SK-N-SH (cell line): ENCODE measurements around the gene LAIR2. TPM values are rescaled to one million over a fixed set of nuclear protein-coding genes. Genes with fewer than 3 reads are reported as not detected.

Experiments used
- CTCF ChIA-PET: fragments of 300-600, 350-600 bp; formaldehyde crosslinking; extraction: SDS; loops from one replicate; lab custom pipeline; 2021; lab: Yijun Ruan, JAX
- POLR2A ChIA-PET: fragments of 350-600 bp; sonication (Branson Sonifier 250); formaldehyde crosslinking; extraction: SDS; loops from one replicate; lab custom pipeline; 2020; ENCODE audit warnings: antibody characterized with exemption, inconsistent platforms; lab: Yijun Ruan, JAX
- DNase-seq: peaks from one replicate; pipeline ENCODE4 v3.0.0; 2012
- H2AFZ ChIP-seq: fragments of 200-600 bp; sonication (generic); 2 replicates; pipeline ENCODE4 v1.8.1; 2016; ENCODE audit warnings: antibody characterized with exemption, mild to moderate bottlenecking, low read depth
- H3F3A ChIP-seq: fragments of 200-600 bp; sonication (generic); replicated peaks from 2 replicates; pipeline ENCODE3; 2016; ENCODE audit warnings: antibody characterized with exemption, mild to moderate bottlenecking; ENCODE audit not compliant: insufficient read depth
- H3K27ac ChIP-seq, 2 experiments: fragments of 200-500 bp in 1 of 2; fragments of 200-600 bp in 1 of 2; sonication (Bioruptor generic) in 1 of 2; sonication (generic), shearing (Covaris generic) in 1 of 2; 2 replicates each; pipeline versions ENCODE4 v1.5.1 to v1.6.1; 2014 to 2016; ENCODE audit warnings: low read depth in 2 of 2, inconsistent platforms in 1 of 2, low read length in 1 of 2, mild to moderate bottlenecking in 1 of 2, mixed read lengths in 1 of 2
- H3K27me3 ChIP-seq: fragments of 200-600 bp; sonication (generic), shearing (Covaris generic); 2 replicates; pipeline ENCODE4 v1.6.1; 2016; ENCODE audit warnings: mixed run types; ENCODE audit not compliant: insufficient read depth
- H3K36me3 ChIP-seq, 2 experiments: fragments of 200-500 bp in 1 of 2; fragments of 200-600 bp in 1 of 2; sonication (Bioruptor generic) in 1 of 2; sonication (generic) in 1 of 2; replicated peaks in 1 of 2; 2 replicates each; pipeline versions ENCODE3 to v1.5.1; 2014 to 2016; ENCODE audit warnings: low read length in 1 of 2, mild to moderate bottlenecking in 1 of 2; ENCODE audit not compliant: insufficient read depth in 2 of 2, control insufficient read depth in 1 of 2
- H3K4me1 ChIP-seq, 2 experiments: fragments of 200-500 bp in 1 of 2; fragments of 200-600 bp in 1 of 2; sonication (Bioruptor generic) in 1 of 2; sonication (generic), shearing (Covaris generic) in 1 of 2; 2 replicates each; pipeline versions ENCODE4 v1.5.1 to v1.6.1; 2014 to 2016; ENCODE audit warnings: low read depth in 1 of 2, low read length in 1 of 2, mixed run types in 1 of 2; ENCODE audit not compliant: insufficient read depth in 2 of 2, control insufficient read depth in 1 of 2
- H3K4me2 ChIP-seq: fragments of 200-600 bp; sonication (generic), shearing (Covaris generic); 2 replicates; pipeline ENCODE4 v1.6.1; 2017; ENCODE audit warnings: mixed run types
- H3K4me3 ChIP-seq, 2 experiments: fragments of 200-500 bp in 1 of 2; fragments of 200-600 bp in 1 of 2; sonication (Bioruptor generic) in 1 of 2; sonication (generic), shearing (Covaris generic) in 1 of 2; 2 replicates each; pipeline versions ENCODE4 v1.5.1 to v1.8.1; 2014 to 2016; ENCODE audit warnings: low read depth in 2 of 2, inconsistent platforms in 1 of 2, low read length in 1 of 2, mild to moderate bottlenecking in 1 of 2, mixed read lengths in 1 of 2, moderate library complexity in 1 of 2
- H3K79me2 ChIP-seq: fragments of 200-600 bp; sonication (generic); 2 replicates; pipeline ENCODE4 v1.8.1; 2017; ENCODE audit warnings: mild to moderate bottlenecking; ENCODE audit not compliant: insufficient read depth
- H3K9ac ChIP-seq: fragments of 200-600 bp; sonication (generic); 2 replicates; pipeline ENCODE4 v1.6.1; 2017; ENCODE audit warnings: mixed run types
- H3K9me2 ChIP-seq: fragments of 200-600 bp; sonication (generic); 2 replicates; pipeline ENCODE4 v1.6.1; 2017; ENCODE audit warnings: mixed run types
- H3K9me3 ChIP-seq: fragments of 200-600 bp; sonication (generic); 2 replicates; pipeline ENCODE4 v1.6.1; 2017; ENCODE audit warnings: mixed run types, mild to moderate bottlenecking, moderate library complexity
- H4K20me1 ChIP-seq: fragments of 200-600 bp; sonication (generic); 2 replicates; pipeline ENCODE4 v1.6.1; 2017; ENCODE audit warnings: mild to moderate bottlenecking, mixed run types; ENCODE audit not compliant: insufficient read depth
- CHD2 ChIP-seq: fragments of 150-350 bp; IDR thresholded peaks from 2 replicates; pipeline ENCODE4 v1.6.1; 2018; ENCODE audit warnings: low read length; ENCODE audit not compliant: partially characterized antibody
- EP300 ChIP-seq, 2 experiments: IDR thresholded peaks; 2 replicates each; pipeline versions ENCODE4 v1.4.0 to v1.6.1; 2012; ENCODE audit warnings: borderline replicate concordance in 1 of 2, low read depth in 1 of 2, low read length in 1 of 2
- FOSL2 ChIP-seq: IDR thresholded peaks from 2 replicates; pipeline ENCODE4 v1.4.0; 2012; ENCODE audit warnings: low read depth, mild to moderate bottlenecking, moderate library complexity, borderline replicate concordance
- FOXJ3 ChIP-seq: sonication (generic); formaldehyde crosslinking; IDR thresholded peaks from 2 replicates; pipeline ENCODE4 v1.5.1; 2020; ENCODE audit warnings: mild to moderate bottlenecking, missing genetic modification reagents
- GABPA ChIP-seq: IDR thresholded peaks from 2 replicates; pipeline ENCODE4 v1.4.0; 2012; ENCODE audit warnings: low read depth, mild to moderate bottlenecking
- GATA2 ChIP-seq: sonication (generic); formaldehyde crosslinking; IDR thresholded peaks from 2 replicates; pipeline ENCODE4 v1.5.0; 2020; ENCODE audit warnings: mild to moderate bottlenecking, missing genetic modification reagents
- JUND ChIP-seq: IDR thresholded peaks from 2 replicates; pipeline ENCODE4 v1.4.0; 2012
- MEF2A ChIP-seq: IDR thresholded peaks from 2 replicates; pipeline ENCODE4 v1.4.0; 2012; ENCODE audit warnings: low read depth, borderline replicate concordance
- NFIC ChIP-seq: IDR thresholded peaks from 2 replicates; pipeline ENCODE4 v1.4.0; 2012; ENCODE audit warnings: borderline replicate concordance
- POLR2AphosphoS5 ChIP-seq: IDR thresholded peaks from 2 replicates; pipeline ENCODE4 v1.6.1; 2012; ENCODE audit warnings: low read depth, low read length
- RFX5 ChIP-seq: IDR thresholded peaks from 2 replicates; pipeline ENCODE4 v1.6.1; 2012; ENCODE audit warnings: mild to moderate bottlenecking, improper control_type of control experiment, low read length
- SMC3 ChIP-seq: IDR thresholded peaks from 2 replicates; pipeline ENCODE4 v1.6.1; 2012; ENCODE audit warnings: low read depth, low read length, improper control_type of control experiment
- TAF1 ChIP-seq: IDR thresholded peaks from 2 replicates; pipeline ENCODE4 v1.6.1; 2012; ENCODE audit warnings: low read depth, mild to moderate bottlenecking, low read length, moderate library complexity, borderline replicate concordance
- TCF12 ChIP-seq: IDR thresholded peaks from 2 replicates; pipeline ENCODE4 v1.4.0; 2012
- TEAD4 ChIP-seq: IDR thresholded peaks from 2 replicates; pipeline ENCODE4 v1.4.0; 2012; ENCODE audit warnings: mild to moderate bottlenecking, borderline replicate concordance; ENCODE audit not compliant: insufficient read depth
- WGBS: methylation state at CpG from one replicate; pipeline ENCODE4 v1.1.6; 2017; ENCODE audit warnings: low lambda C conversion rate; 5-methylcytosine and 5-hydroxymethylcytosine counted together
- polyA plus RNA-seq, 3 experiments: library from polyadenylated mRNA; depleted of rRNA; stranded (reverse); fragments of >200 nt; gene quantifications; 2 replicates each; pipeline ENCODE4 v1.2.3, GENCODE V29; 2012
- TF ChIP-seq, protein P1 (sequence below): IDR thresholded peaks from 2 replicates; pipeline ENCODE4 v1.4.0; 2012; ENCODE audit warnings: low read depth, borderline replicate concordance
- TF ChIP-seq, protein P2 (sequence below): IDR thresholded peaks from 2 replicates; pipeline ENCODE4; 2012
- TF ChIP-seq, protein P3 (sequence below): fragments of 200-600 bp; sonication (generic); IDR thresholded peaks from 2 replicates; pipeline ENCODE4 v1.6.1; 2017; ENCODE audit warnings: antibody characterized with exemption, mild to moderate bottlenecking, moderate library complexity
- TF ChIP-seq, protein P4 (sequence below): fragments of 150-350 bp; IDR thresholded peaks from 2 replicates; pipeline ENCODE4 v1.6.1; 2017; ENCODE audit warnings: antibody characterized with exemption, low read length, low read depth, borderline replicate concordance
- TF ChIP-seq, protein P5 (sequence below): fragments of 150-350 bp; IDR thresholded peaks from 2 replicates; pipeline ENCODE4 v1.6.1; 2016; ENCODE audit warnings: mild to moderate bottlenecking, low read depth, low read length

The LAIR2 gene
- polyA plus RNA-seq, 1 of the 3 experiments (the other 2 are of a cell fraction) = not detected

DNA sequence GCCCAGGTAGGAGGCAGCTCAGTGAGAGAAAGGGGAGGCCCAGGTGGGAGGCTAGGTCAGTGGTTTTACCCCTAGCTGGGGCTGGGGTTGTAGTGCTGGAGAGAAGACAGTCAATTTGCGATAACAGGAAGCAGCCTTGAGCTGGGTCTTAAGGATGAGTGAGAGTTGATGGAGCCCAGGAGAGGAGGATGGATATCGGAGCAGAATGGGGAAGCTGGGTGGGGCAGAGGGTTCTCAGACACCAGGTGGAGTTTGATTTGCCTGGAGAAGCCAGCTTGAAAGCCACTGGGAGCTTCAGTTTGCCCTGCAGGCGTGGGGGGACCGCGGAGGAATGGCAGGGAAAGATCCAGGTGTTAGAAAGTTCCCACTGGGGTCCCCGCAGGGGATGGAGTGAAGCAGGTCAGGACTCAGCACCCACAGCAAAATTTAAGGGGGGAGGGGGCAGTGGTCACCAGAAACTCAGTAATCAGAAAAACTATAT is 28.7 kb upstream of the LAIR2 start:
- H4K20me1 ChIP-seq = no peaks in the 10 kb centered on the region
- H3K27ac ChIP-seq = no peak overlapping the region
- peaks cover 17% of the 10 kb centered on the region for H3F3A ChIP-seq
- H2AFZ ChIP-seq = no peak overlapping the region
- ChIA-PET CTCF (no interaction called here), POLR2A (no interaction called here)
- H3K27me3 ChIP-seq = peaks cover 33% of the 10 kb centered on the region
- TF ChIP-seq EP300 (IDR thresholded peaks at IDR 0.05; ENCODE audit: borderline replicate concordance in 1 of 2, low read depth in 1 of 2, low read length in 1 of 2) (no peak), FOXJ3 (no peak), TEAD4 (no peak), MEF2A (no peak), POLR2AphosphoS5 (no peak), RFX5 (no peak), TAF1 (no peak), TCF12 (no peak), CHD2 (no peak), JUND (no peak), GATA2 (CRISPR knock-in tag) (no peak), GABPA (no peak), NFIC (no peak), FOSL2 (no peak), SMC3 (no peak)
- TF ChIP-seq, protein P1, sequence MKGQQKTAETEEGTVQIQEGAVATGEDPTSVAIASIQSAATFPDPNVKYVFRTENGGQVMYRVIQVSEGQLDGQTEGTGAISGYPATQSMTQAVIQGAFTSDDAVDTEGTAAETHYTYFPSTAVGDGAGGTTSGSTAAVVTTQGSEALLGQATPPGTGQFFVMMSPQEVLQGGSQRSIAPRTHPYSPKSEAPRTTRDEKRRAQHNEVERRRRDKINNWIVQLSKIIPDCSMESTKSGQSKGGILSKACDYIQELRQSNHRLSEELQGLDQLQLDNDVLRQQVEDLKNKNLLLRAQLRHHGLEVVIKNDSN = no peak
- TF ChIP-seq, protein P2, sequence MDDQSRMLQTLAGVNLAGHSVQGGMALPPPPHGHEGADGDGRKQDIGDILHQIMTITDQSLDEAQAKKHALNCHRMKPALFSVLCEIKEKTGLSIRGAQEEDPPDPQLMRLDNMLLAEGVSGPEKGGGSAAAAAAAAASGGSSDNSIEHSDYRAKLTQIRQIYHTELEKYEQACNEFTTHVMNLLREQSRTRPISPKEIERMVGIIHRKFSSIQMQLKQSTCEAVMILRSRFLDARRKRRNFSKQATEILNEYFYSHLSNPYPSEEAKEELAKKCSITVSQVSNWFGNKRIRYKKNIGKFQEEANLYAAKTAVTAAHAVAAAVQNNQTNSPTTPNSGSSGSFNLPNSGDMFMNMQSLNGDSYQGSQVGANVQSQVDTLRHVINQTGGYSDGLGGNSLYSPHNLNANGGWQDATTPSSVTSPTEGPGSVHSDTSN = no peak
- TF ChIP-seq, protein P3, sequence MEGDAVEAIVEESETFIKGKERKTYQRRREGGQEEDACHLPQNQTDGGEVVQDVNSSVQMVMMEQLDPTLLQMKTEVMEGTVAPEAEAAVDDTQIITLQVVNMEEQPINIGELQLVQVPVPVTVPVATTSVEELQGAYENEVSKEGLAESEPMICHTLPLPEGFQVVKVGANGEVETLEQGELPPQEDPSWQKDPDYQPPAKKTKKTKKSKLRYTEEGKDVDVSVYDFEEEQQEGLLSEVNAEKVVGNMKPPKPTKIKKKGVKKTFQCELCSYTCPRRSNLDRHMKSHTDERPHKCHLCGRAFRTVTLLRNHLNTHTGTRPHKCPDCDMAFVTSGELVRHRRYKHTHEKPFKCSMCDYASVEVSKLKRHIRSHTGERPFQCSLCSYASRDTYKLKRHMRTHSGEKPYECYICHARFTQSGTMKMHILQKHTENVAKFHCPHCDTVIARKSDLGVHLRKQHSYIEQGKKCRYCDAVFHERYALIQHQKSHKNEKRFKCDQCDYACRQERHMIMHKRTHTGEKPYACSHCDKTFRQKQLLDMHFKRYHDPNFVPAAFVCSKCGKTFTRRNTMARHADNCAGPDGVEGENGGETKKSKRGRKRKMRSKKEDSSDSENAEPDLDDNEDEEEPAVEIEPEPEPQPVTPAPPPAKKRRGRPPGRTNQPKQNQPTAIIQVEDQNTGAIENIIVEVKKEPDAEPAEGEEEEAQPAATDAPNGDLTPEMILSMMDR = no peak
- TF ChIP-seq, protein P4, sequence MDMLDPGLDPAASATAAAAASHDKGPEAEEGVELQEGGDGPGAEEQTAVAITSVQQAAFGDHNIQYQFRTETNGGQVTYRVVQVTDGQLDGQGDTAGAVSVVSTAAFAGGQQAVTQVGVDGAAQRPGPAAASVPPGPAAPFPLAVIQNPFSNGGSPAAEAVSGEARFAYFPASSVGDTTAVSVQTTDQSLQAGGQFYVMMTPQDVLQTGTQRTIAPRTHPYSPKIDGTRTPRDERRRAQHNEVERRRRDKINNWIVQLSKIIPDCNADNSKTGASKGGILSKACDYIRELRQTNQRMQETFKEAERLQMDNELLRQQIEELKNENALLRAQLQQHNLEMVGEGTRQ = no peak
- TF ChIP-seq, protein P5, sequence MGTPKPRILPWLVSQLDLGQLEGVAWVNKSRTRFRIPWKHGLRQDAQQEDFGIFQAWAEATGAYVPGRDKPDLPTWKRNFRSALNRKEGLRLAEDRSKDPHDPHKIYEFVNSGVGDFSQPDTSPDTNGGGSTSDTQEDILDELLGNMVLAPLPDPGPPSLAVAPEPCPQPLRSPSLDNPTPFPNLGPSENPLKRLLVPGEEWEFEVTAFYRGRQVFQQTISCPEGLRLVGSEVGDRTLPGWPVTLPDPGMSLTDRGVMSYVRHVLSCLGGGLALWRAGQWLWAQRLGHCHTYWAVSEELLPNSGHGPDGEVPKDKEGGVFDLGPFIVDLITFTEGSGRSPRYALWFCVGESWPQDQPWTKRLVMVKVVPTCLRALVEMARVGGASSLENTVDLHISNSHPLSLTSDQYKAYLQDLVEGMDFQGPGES = no peak
- no peaks in the 10 kb centered on the region for H3K36me3 ChIP-seq
- no peaks in the 10 kb centered on the region for H3K9me3 ChIP-seq
- H3K4me1 ChIP-seq = no peaks in the 10 kb centered on the region; a peak in 1 of 4 replicates
- H3K9ac ChIP-seq = no peak overlapping the region
- H3K4me2 ChIP-seq = peak overlapping the region; percentile 87
- no peaks in the 10 kb centered on the region for H3K79me2 ChIP-seq
- H3K9me2 ChIP-seq = no peaks in the 10 kb centered on the region
- H3K4me3 ChIP-seq = no peak overlapping the region
- 11% methylated on average over 6 of the region's 6 CpGs for WGBS
- DNase-seq = no peak
